Neural progenitor cell (in vitro differentiated cells): ENCODE data around the gene PTPRC. TPM values are rescaled to one million over a fixed set of nuclear protein-coding genes. Genes with fewer than 3 reads are reported as not detected.

Experiments
- DNase-seq: peaks from one replicate; pipeline ENCODE4 v3.0.0-alpha.2; 2016; ENCODE audit warnings: low spot score
- H2AFZ ChIP-seq: fragments of 200-600 bp; sonication (generic); replicated peaks from 2 replicates; pipeline ENCODE4 v1.6.1; 2016; ENCODE audit warnings: antibody characterized with exemption
- H3F3A ChIP-seq: fragments of 200-600 bp; sonication (generic); 2 replicates; pipeline ENCODE4 v1.6.1; 2016; ENCODE audit warnings: antibody characterized with exemption, low read depth
- H3K27ac ChIP-seq: fragments of 200-600 bp; sonication (generic); 2 replicates; pipeline ENCODE4 v1.5.1; 2016; ENCODE audit warnings: mild to moderate bottlenecking
- H3K27me3 ChIP-seq: fragments of 200-600 bp; sonication (generic); 2 replicates; pipeline ENCODE4 v1.6.1; 2016; ENCODE audit warnings: mild to moderate bottlenecking, moderate library complexity
- H3K36me3 ChIP-seq: fragments of 200-600 bp; sonication (generic); 2 replicates; pipeline ENCODE4 v1.5.1; 2016
- H3K4me1 ChIP-seq: fragments of 200-600 bp; sonication (generic); 2 replicates; pipeline ENCODE4 v1.6.1; 2016; ENCODE audit warnings: mixed run types
- H3K4me2 ChIP-seq: fragments of 200-600 bp; sonication (generic); 2 replicates; pipeline ENCODE4 v1.6.1; 2016
- H3K4me3 ChIP-seq: fragments of 200-600 bp; sonication (generic); 2 replicates; pipeline ENCODE4 v1.5.1; 2016
- H3K79me2 ChIP-seq: fragments of 200-600 bp; sonication (generic); 2 replicates; pipeline ENCODE4 v1.6.1; 2016; ENCODE audit warnings: low read depth
- H3K9ac ChIP-seq: fragments of 200-600 bp; sonication (generic); 2 replicates; pipeline ENCODE4 v1.6.1; 2016
- H3K9me3 ChIP-seq: fragments of 200-600 bp; sonication (generic); 2 replicates; pipeline ENCODE4 v1.5.1; 2016; ENCODE audit warnings: low read depth
- H4K20me1 ChIP-seq: fragments of 200-600 bp; sonication (generic); 2 replicates; pipeline ENCODE4 v1.6.1; 2016; ENCODE audit warnings: low read depth
- H3K27ac Mint-ChIP-seq: 3 replicates; pipeline ENCODE4 v1.8.0; 2021; ENCODE audit warnings: mixed read lengths
- H3K27me3 Mint-ChIP-seq: 2 replicates; pipeline ENCODE4 v1.8.0; 2022; ENCODE audit warnings: low read depth, mild to moderate bottlenecking, inconsistent platforms, moderate library complexity, mixed read lengths; ENCODE audit not compliant: insufficient read depth
- H3K36me3 Mint-ChIP-seq: 3 replicates; pipeline ENCODE4 v1.8.0; 2021; ENCODE audit warnings: mixed read lengths
- H3K4me1 Mint-ChIP-seq: 3 replicates; pipeline ENCODE4 v1.8.0; 2021; ENCODE audit warnings: mixed read lengths
- H3K4me3 Mint-ChIP-seq: 3 replicates; pipeline ENCODE4 v1.8.0; 2021; ENCODE audit warnings: mild to moderate bottlenecking, moderate library complexity, mixed read lengths
- H3K9me3 Mint-ChIP-seq: 3 replicates; pipeline ENCODE4 v1.8.0; 2020; ENCODE audit warnings: mixed read lengths
- CTCF ChIP-seq: fragments of 200-600 bp; sonication (generic); IDR thresholded peaks from 2 replicates; pipeline ENCODE4 v1.5.1; 2017; ENCODE audit warnings: antibody characterized with exemption, mild to moderate bottlenecking
- EZH2 ChIP-seq: fragments of 200-600 bp; sonication (generic); IDR thresholded peaks from 2 replicates; pipeline ENCODE4 v1.6.1; 2017; ENCODE audit warnings: antibody characterized with exemption, mild to moderate bottlenecking, moderate library complexity
- EZH2phosphoT487 ChIP-seq: fragments of 200-600 bp; sonication (generic); IDR thresholded peaks from 2 replicates; pipeline ENCODE4 v1.6.1; 2017; ENCODE audit warnings: antibody characterized with exemption
- total RNA-seq: library from RNA; depleted of rRNA; stranded (reverse); fragments of >200 nt; gene quantifications from 2 replicates; pipeline ENCODE4 v1.2.3, GENCODE V29; 2015; ENCODE audit warnings: low replicate concordance

PTPRC gene
- total RNA-seq, 1 donor from 2014 or later: not detected

DNA sequence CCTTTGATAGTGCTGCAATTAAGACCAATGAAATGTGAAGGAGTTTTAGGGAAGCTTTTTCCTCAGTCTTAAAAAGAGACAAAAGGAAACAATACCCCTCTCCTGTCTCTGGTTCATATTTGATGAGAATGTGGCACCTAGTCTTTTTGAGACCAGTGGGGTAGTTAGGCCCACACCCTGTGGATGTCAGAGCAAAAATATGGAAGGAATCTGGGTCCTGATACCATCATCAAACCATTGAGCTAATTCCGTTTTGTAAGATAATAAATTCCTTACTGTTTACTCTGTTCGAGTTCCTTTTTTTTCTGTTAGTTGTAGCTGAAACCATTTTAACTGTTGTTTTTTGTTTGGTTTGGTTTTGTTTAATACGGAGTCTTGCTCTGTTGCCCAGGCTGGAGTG is 33.3 kb downstream of the PTPRC start:
- H3K27ac ChIP-seq: no peak overlapping the region
- no peaks in the 10 kb centered on the region for H3K4me1 ChIP-seq
- H3K9ac ChIP-seq: no peak overlapping the region
- TF ChIP-seq EZH2phosphoT487 (no peak), CTCF (no peak), EZH2 (no peak)
- no peak for DNase-seq
- no peaks in the 10 kb centered on the region for H3K9me3 ChIP-seq
- no peaks in the 10 kb centered on the region for H3K9me3 Mint-ChIP-seq
- no peak overlapping the region for H3K4me3 Mint-ChIP-seq
- no peaks in the 10 kb centered on the region for H3K27me3 ChIP-seq
- peaks cover 15% of the 10 kb centered on the region for H3K4me1 Mint-ChIP-seq
- H3K36me3 Mint-ChIP-seq: no peaks in the 10 kb centered on the region
- H3K4me2 ChIP-seq: no peak overlapping the region
- no peak overlapping the region for H2AFZ ChIP-seq
- no peaks in the 10 kb centered on the region for H3F3A ChIP-seq
- no peak overlapping the region for H3K4me3 ChIP-seq
- no peaks in the 10 kb centered on the region for H3K79me2 ChIP-seq
- no peak overlapping the region for H3K27ac Mint-ChIP-seq
- no peaks in the 10 kb centered on the region for H4K20me1 ChIP-seq
- H3K27me3 Mint-ChIP-seq: peaks cover 3% of the 10 kb centered on the region
- no peaks in the 10 kb centered on the region for H3K36me3 ChIP-seq

GRCh38 chr1:198674009-198674408 is 35.2 kb downstream of the PTPRC start:
- H3K4me1 Mint-ChIP-seq: peaks cover 27% of the 10 kb centered on the region
- no peaks in the 10 kb centered on the region for H3F3A ChIP-seq
- H3K9me3 ChIP-seq: no peaks in the 10 kb centered on the region
- no peak overlapping the region for H2AFZ ChIP-seq
- H3K27ac Mint-ChIP-seq: no peak overlapping the region
- H3K4me3 Mint-ChIP-seq: no peak overlapping the region
- H3K27ac ChIP-seq: no peak overlapping the region
- peaks cover 3% of the 10 kb centered on the region for H3K27me3 Mint-ChIP-seq
- no peak overlapping the region for H3K4me3 ChIP-seq
- no peaks in the 10 kb centered on the region for H3K79me2 ChIP-seq
- no peaks in the 10 kb centered on the region for H3K36me3 ChIP-seq
- no peak overlapping the region for H3K4me2 ChIP-seq
- H3K4me1 ChIP-seq: peaks cover 7% of the 10 kb centered on the region
- peaks cover 2% of the 10 kb centered on the region for H3K36me3 Mint-ChIP-seq
- H3K27me3 ChIP-seq: no peaks in the 10 kb centered on the region
- H3K9ac ChIP-seq: no peak overlapping the region
- H4K20me1 ChIP-seq: no peaks in the 10 kb centered on the region
- no peaks in the 10 kb centered on the region for H3K9me3 Mint-ChIP-seq
- TF ChIP-seq CTCF (no peak), EZH2 (no peak), EZH2phosphoT487 (no peak)
- no peak for DNase-seq

DNA sequence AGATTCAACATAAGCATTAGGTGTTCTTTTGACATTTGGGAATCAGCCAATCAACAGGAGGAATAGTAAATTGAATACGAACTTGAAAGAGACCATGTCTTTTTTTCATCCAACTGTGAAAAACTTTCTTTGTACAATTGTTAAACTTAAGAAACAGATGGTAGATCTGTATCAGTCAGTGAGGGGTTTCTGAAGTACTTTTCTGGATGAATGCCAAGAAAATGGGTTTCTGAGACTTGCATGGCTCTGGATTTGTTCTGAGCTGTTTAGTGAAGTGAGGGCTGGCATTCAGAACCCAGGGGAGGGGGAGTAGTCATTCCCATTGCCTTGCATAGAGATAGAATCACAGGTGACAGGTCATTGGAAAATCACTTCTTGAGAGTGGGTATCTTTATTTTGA is 37.4 kb downstream of the PTPRC start:
- Mint-ChIP-seq H3K27ac (no peak overlapping the region), H3K27me3 (peaks cover 4% of the 10 kb centered on the region), H3K9me3 (no peaks in the 10 kb centered on the region), H3K4me3 (no peak overlapping the region), H3K4me1 (peaks cover 36% of the 10 kb centered on the region), H3K36me3 (peaks cover 2% of the 10 kb centered on the region)
- DNase-seq: no peak
- no peaks in the 10 kb centered on the region for H3F3A ChIP-seq
- no peaks in the 10 kb centered on the region for H4K20me1 ChIP-seq
- no peaks in the 10 kb centered on the region for H3K79me2 ChIP-seq
- H3K4me3 ChIP-seq: no peak overlapping the region
- H2AFZ ChIP-seq: no peak overlapping the region
- peaks cover 11% of the 10 kb centered on the region for H3K4me1 ChIP-seq
- no peaks in the 10 kb centered on the region for H3K27me3 ChIP-seq
- TF ChIP-seq CTCF (no peak), EZH2phosphoT487 (no peak), EZH2 (no peak)
- H3K9me3 ChIP-seq: no peaks in the 10 kb centered on the region
- H3K27ac ChIP-seq: no peak overlapping the region
- no peak overlapping the region for H3K9ac ChIP-seq
- no peak overlapping the region for H3K4me2 ChIP-seq
- H3K36me3 ChIP-seq: no peaks in the 10 kb centered on the region

GRCh38 chr1:198677027-198677426 is 38.2 kb downstream of the PTPRC start:
- no peak for TF ChIP-seq CTCF
- no peak for TF ChIP-seq EZH2phosphoT487
- TF ChIP-seq EZH2: no peak
- Histone ChIP-seq H3K27ac (no peak overlapping the region), H4K20me1 (no peaks in the 10 kb centered on the region), H2AFZ (no peak overlapping the region), H3K9ac (no peak overlapping the region), H3K36me3 (no peaks in the 10 kb centered on the region), H3K4me2 (no peak overlapping the region), H3K27me3 (no peaks in the 10 kb centered on the region), H3K79me2 (no peaks in the 10 kb centered on the region), H3K4me1 (peaks cover 19% of the 10 kb centered on the region), H3K4me3 (no peak overlapping the region), H3K9me3 (no peaks in the 10 kb centered on the region), H3F3A (peaks cover 3% of the 10 kb centered on the region)
- H3K36me3 Mint-ChIP-seq: peaks cover 2% of the 10 kb centered on the region
- DNase-seq: no peak
- H3K27me3 Mint-ChIP-seq: peaks cover 4% of the 10 kb centered on the region
- H3K4me3 Mint-ChIP-seq: no peak overlapping the region
- H3K27ac Mint-ChIP-seq: peak overlapping the region; percentile 43
- no peaks in the 10 kb centered on the region for H3K9me3 Mint-ChIP-seq
- peaks cover 42% of the 10 kb centered on the region for H3K4me1 Mint-ChIP-seq
